HFF-Myc (cell line): ENCODE results near the gene LMBRD1.

Experiments
- DNase-seq: peaks from one replicate; pipeline ENCODE4 v3.0.0-alpha.2; 2011; ENCODE audit warnings: low read depth; ENCODE audit errors: extremely low read depth
- H3K4me3 ChIP-seq: replicated peaks from 2 replicates; pipeline ENCODE4 v1.5.1; 2011; ENCODE audit warnings: low read depth, mild to moderate bottlenecking, control low read depth, low read length
- TF ChIP-seq, protein P1 (sequence below): IDR thresholded peaks from 2 replicates; pipeline ENCODE4 v1.5.1; 2012; ENCODE audit warnings: mild to moderate bottlenecking, low read depth, low read length, control low read depth; ENCODE audit errors: missing control alignments

The LMBRD1 gene

DNA sequence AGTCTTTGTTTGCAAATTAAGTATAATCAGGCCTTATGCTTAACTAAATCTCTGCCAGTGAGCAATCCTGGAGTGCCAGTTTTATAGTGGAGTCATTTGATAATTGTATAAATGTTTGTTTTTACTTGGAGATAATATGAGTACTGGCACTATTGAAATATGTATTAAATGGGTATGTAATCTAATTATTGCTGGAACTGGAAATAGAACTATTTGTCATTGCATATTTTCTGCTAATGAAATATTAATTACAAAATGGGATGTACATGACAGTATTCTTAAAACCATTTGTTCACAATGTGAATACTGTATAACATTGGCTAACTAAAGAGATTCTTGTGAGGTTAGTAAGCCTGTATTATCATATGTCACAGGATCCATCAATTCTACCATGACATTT is 20.5 kb upstream of the LMBRD1 start:
- no peak for DNase-seq
- TF ChIP-seq, protein P1, sequence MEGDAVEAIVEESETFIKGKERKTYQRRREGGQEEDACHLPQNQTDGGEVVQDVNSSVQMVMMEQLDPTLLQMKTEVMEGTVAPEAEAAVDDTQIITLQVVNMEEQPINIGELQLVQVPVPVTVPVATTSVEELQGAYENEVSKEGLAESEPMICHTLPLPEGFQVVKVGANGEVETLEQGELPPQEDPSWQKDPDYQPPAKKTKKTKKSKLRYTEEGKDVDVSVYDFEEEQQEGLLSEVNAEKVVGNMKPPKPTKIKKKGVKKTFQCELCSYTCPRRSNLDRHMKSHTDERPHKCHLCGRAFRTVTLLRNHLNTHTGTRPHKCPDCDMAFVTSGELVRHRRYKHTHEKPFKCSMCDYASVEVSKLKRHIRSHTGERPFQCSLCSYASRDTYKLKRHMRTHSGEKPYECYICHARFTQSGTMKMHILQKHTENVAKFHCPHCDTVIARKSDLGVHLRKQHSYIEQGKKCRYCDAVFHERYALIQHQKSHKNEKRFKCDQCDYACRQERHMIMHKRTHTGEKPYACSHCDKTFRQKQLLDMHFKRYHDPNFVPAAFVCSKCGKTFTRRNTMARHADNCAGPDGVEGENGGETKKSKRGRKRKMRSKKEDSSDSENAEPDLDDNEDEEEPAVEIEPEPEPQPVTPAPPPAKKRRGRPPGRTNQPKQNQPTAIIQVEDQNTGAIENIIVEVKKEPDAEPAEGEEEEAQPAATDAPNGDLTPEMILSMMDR: no peak
- H3K4me3 ChIP-seq: no peak overlapping the region

DNA sequence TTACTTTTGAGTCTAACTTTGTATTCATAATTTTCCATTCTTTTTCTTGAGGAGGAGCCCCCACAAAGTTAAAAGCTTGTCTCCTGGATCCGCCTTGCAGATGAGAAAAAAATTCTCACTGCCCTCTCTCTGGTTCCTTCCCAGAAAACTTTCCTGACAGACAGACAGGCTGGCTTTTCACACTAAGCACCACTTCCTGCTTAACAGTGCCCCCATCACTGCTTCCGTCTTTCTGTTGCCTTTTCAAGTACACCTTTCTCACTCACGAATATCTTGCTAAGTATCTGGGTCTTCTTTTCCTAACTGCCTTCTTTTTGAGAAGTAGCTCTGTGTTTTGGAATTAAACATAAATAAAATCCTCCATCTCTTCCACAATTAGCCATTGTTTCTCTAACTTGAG is 19.8 kb upstream of the LMBRD1 start:
- DNase-seq: no peak
- no peak overlapping the region for H3K4me3 ChIP-seq
- TF ChIP-seq, protein P1: no peak

DNA sequence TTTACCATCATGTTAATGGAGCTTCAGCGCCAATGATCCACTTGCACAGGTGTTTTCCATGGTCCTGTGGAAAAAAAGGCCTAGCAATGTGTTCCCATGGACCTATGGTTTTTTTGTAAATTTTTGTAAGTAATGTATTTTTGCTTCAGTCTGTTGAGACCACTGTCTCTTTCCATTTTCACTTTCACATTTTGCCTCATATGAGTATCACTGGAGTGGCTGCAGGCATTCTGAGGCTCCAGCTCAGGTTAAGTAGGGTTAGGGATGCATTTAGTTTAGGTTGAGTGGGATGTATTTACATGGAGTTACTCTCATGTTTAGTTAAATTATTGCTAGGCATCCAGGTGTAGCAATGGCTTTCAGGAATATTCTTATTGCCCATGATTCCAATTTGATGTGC is 19.2 kb upstream of the LMBRD1 start:
- no peak overlapping the region for H3K4me3 ChIP-seq
- DNase-seq: no peak
- TF ChIP-seq, protein P1: no peak

DNA sequence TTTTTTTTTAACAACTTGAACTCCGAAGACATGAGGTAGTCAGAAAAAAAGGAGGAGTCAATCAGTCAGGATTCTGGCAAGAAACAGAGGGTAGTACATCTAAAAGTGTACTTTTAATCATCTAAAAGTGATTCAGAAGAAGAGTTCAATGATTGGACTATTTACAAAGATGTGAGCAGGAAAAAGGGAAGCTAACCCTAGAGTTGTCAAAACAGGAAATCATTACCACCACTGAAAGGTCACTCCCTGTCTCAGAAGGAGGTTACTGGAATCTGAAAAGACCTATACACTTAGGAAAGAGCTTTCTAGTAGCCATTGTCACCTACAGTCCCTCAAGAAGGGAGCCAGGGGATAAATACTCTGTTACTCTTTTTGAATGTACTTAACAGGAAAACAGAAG is 16.7 kb upstream of the LMBRD1 start:
- H3K4me3 ChIP-seq: no peak overlapping the region
- TF ChIP-seq, protein P1: no peak
- no peak for DNase-seq

DNA sequence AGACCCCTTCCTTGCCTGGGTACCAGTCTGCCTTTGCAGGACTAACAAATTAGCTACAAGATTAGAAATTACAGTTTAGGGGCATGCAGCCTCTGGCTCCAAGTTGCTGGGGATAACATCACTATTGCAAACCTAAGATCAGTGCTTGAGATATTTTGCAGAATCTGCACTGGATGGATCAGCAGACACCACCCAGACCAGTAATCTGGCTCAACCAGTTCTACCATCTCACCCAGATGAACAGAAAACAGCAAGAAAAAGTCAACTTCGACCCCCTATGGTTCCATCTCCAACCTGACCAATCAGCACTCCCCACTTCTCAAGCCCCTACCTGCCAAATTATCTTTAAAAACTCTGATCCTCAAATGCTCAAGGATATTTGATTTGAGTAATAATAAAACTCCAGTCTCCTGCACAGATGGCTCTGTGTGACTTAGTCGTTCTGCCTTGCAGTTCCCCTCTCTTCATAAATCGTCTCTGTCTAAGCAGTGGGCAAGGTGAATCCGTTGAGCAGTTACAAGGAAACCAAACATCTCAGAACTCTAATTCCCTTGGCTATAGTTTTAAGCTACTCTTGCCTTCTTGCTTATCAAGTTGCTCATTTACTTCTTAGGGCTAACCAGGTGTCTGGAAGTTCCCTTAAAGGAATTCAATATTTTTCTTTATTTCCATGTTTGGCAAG is 16.1 kb upstream of the LMBRD1 start:
- TF ChIP-seq, protein P1: no peak
- H3K4me3 ChIP-seq: no peak overlapping the region
- DNase-seq: no peak

DNA sequence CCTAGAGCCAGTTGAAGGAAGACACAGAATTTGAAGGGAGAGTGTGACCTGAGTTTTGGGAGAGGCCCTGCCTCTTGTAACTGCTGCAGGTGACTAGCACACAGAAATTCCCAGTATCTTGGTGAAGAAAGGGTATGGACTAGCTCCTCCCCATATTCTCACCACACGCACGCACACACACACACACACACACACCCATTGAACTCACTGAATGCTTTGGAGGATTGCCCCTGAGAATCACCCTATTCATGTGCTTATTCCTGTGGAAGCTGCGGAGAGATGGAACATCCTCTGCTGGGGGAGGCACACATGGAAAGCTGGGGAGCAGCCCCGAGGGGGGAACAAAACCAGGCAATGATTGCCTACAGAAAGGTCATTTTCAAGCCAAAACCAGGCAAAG is 6.2 kb upstream of the LMBRD1 start:
- H3K4me3 ChIP-seq: no peak overlapping the region
- TF ChIP-seq, protein P1: no peak
- DNase-seq: no peak

DNA sequence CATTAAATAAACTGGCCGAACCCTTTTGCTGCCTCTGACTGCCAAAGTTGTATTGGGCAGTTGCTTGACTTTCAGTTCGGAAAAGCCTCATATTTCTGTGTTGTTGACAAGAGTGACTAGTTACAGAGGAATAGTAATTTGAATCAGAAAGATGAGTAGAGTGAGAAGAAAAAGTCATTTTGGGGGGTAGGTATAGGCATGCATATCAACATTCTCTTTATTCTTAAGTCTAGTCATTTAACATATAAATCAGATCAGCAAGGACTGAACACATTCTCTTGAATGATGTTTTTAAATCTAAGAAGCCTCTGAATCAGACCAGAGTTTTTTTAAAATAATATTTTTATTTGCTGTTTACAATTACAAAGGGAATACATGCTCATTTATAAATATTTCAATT is 4.9 kb upstream of the LMBRD1 start:
- TF ChIP-seq, protein P1: no peak
- no peak for DNase-seq
- H3K4me3 ChIP-seq: no peak overlapping the region
